H9 (cell line): Measurements from ENCODE around the gene SLC16A6. TPM values are rescaled to one million over a fixed set of nuclear protein-coding genes. Genes with fewer than 3 reads are reported as not detected.

Experiments used
- DNase-seq: peaks from one replicate; pipeline ENCODE4 v3.0.0-alpha.2; 2017
- H2AFZ ChIP-seq: one replicate; pipeline ENCODE4 v1.6.1; 2013; ENCODE audit warnings: mild to moderate bottlenecking, low read length, control low read depth, moderate library complexity
- H2AK5ac ChIP-seq: 2 replicates; pipeline ENCODE4 v1.6.1; 2013; ENCODE audit warnings: low read length, control low read depth, mixed read lengths; ENCODE audit not compliant: insufficient read length
- H2BK120ac ChIP-seq: one replicate; pipeline ENCODE4 v1.6.1; 2013; ENCODE audit warnings: low read depth, mild to moderate bottlenecking, low read length, control low read depth, inconsistent platforms; ENCODE audit not compliant: poor library complexity, severe bottlenecking
- H2BK12ac ChIP-seq: 2 replicates; pipeline ENCODE4 v1.6.1; 2013; ENCODE audit warnings: low read length, control low read depth, mixed read lengths, low read depth; ENCODE audit not compliant: insufficient read length
- H2BK15ac ChIP-seq: 2 replicates; pipeline ENCODE4 v1.6.1; 2013; ENCODE audit warnings: low read depth, low read length, control low read depth
- H2BK20ac ChIP-seq: one replicate; pipeline ENCODE4 v1.6.1; 2013; ENCODE audit warnings: low read depth, mild to moderate bottlenecking, low read length, control low read depth, inconsistent platforms; ENCODE audit not compliant: poor library complexity, severe bottlenecking
- H2BK5ac ChIP-seq: 2 replicates; pipeline ENCODE4 v1.6.1; 2013; ENCODE audit warnings: low read length, control low read depth, mixed read lengths; ENCODE audit not compliant: insufficient read length
- H3K14ac ChIP-seq: 2 replicates; pipeline ENCODE4 v1.6.1; 2013; ENCODE audit warnings: low read length, control low read depth; ENCODE audit not compliant: insufficient read depth
- H3K18ac ChIP-seq: 2 replicates; pipeline ENCODE4 v1.6.1; 2013; ENCODE audit warnings: low read depth, mild to moderate bottlenecking, mixed read lengths, low read length, control low read depth; ENCODE audit not compliant: insufficient read length
- H3K23ac ChIP-seq: 2 replicates; pipeline ENCODE4 v1.6.1; 2013; ENCODE audit warnings: low read length, control low read depth, mixed read lengths, low read depth; ENCODE audit not compliant: insufficient read length
- H3K23me2 ChIP-seq: 2 replicates; pipeline ENCODE4 v1.6.1; 2013; ENCODE audit warnings: low read depth, mild to moderate bottlenecking, mixed read lengths, low read length, control low read depth; ENCODE audit not compliant: insufficient read length, poor library complexity, severe bottlenecking
- H3K27ac ChIP-seq: 2 replicates; pipeline ENCODE4 v1.5.1; 2013; ENCODE audit warnings: low read length, control low read depth, mixed read lengths, low read depth; ENCODE audit not compliant: insufficient read length
- H3K27me3 ChIP-seq: 2 replicates; pipeline ENCODE4 v1.6.1; 2013; ENCODE audit warnings: low read length, control low read depth, inconsistent platforms; ENCODE audit not compliant: insufficient read depth
- H3K4ac ChIP-seq: 2 replicates; pipeline ENCODE4 v1.6.1; 2013; ENCODE audit warnings: low read depth, mild to moderate bottlenecking, control low read depth, inconsistent platforms, low read length, moderate library complexity
- H3K4me1 ChIP-seq: 2 replicates; pipeline ENCODE4 v1.6.1; 2013; ENCODE audit warnings: low read length, control low read depth, inconsistent platforms; ENCODE audit not compliant: insufficient read depth
- H3K4me2 ChIP-seq: 2 replicates; pipeline ENCODE4 v1.6.1; 2013; ENCODE audit warnings: low read length, control low read depth, mixed read lengths; ENCODE audit not compliant: insufficient read length, insufficient read depth
- H3K56ac ChIP-seq: 2 replicates; pipeline ENCODE4 v1.6.1; 2013; ENCODE audit warnings: low read depth, mild to moderate bottlenecking, mixed read lengths, low read length, control low read depth; ENCODE audit not compliant: insufficient read length
- H3K79me1 ChIP-seq: 2 replicates; pipeline ENCODE4 v1.6.1; 2013; ENCODE audit warnings: low read depth, mild to moderate bottlenecking, moderate library complexity, low read length, control low read depth, inconsistent platforms; ENCODE audit not compliant: insufficient read depth, poor library complexity, severe bottlenecking
- H3K79me2 ChIP-seq: 2 replicates; pipeline ENCODE4 v1.6.1; 2013; ENCODE audit warnings: low read length, control low read depth, inconsistent platforms; ENCODE audit not compliant: insufficient read depth
- H3K9ac ChIP-seq: 2 replicates; pipeline ENCODE4 v1.6.1; 2013; ENCODE audit warnings: low read length, control low read depth, mixed read lengths; ENCODE audit not compliant: insufficient read length; ENCODE audit errors: extremely low read depth
- H3K9me3 ChIP-seq: one replicate; pipeline ENCODE4 v1.6.1; 2013; ENCODE audit warnings: low read depth, low read length, inconsistent platforms; ENCODE audit not compliant: control insufficient read depth
- H3T11ph ChIP-seq: one replicate; pipeline ENCODE4 v1.6.1; 2013; ENCODE audit warnings: mild to moderate bottlenecking, low read length, control low read depth, inconsistent platforms
- H4K20me1 ChIP-seq: one replicate; pipeline ENCODE4 v1.6.1; 2013; ENCODE audit not compliant: control insufficient read depth, insufficient read length, insufficient read depth
- H4K5ac ChIP-seq: 2 replicates; pipeline ENCODE4 v1.6.1; 2013; ENCODE audit warnings: low read depth, mild to moderate bottlenecking, mixed read lengths, low read length, control low read depth; ENCODE audit not compliant: insufficient read length
- H4K8ac ChIP-seq: replicated peaks from 2 replicates; pipeline ENCODE4 v1.6.1; 2013; ENCODE audit warnings: low read length, control low read depth, mixed read lengths, low read depth; ENCODE audit not compliant: insufficient read length
- H4K91ac ChIP-seq: 2 replicates; pipeline ENCODE4 v1.6.1; 2013; ENCODE audit warnings: low read depth, mild to moderate bottlenecking, moderate library complexity, mixed read lengths, low read length, control low read depth; ENCODE audit not compliant: insufficient read length
- H3K27ac Mint-ChIP-seq, 3 experiments: 2 replicates in 2 of 3; 3 replicates in 1 of 3; pipeline ENCODE4 v1.8.0; 2020 to 2021; ENCODE audit warnings: mixed read lengths in 3 of 3, mild to moderate bottlenecking in 1 of 3, moderate library complexity in 1 of 3
- H3K27me3 Mint-ChIP-seq: 2 replicates; pipeline ENCODE4 v1.8.0; 2021; ENCODE audit warnings: low read depth, mild to moderate bottlenecking, moderate library complexity, mixed read lengths
- H3K36me3 Mint-ChIP-seq, 3 experiments: 2 replicates in 2 of 3; 3 replicates in 1 of 3; pipeline ENCODE4 v1.8.0; 2020 to 2021; ENCODE audit warnings: low read depth in 3 of 3, mixed read lengths in 3 of 3; ENCODE audit not compliant: insufficient read depth in 1 of 3
- H3K4me1 Mint-ChIP-seq, 2 experiments: 2 replicates each; pipeline ENCODE4 v1.8.0; 2020; ENCODE audit warnings: mixed read lengths in 2 of 2
- H3K4me3 Mint-ChIP-seq, 2 experiments: 2 replicates in 1 of 2; 3 replicates in 1 of 2; pipeline ENCODE4 v1.8.0; 2020 to 2021; ENCODE audit warnings: mild to moderate bottlenecking in 2 of 2, mixed read lengths in 2 of 2, moderate library complexity in 1 of 2
- H3K9me3 Mint-ChIP-seq, 2 experiments: 2 replicates in 1 of 2; 3 replicates in 1 of 2; pipeline ENCODE4 v1.8.0; 2020; ENCODE audit warnings: mild to moderate bottlenecking in 2 of 2, mixed read lengths in 2 of 2, moderate library complexity in 1 of 2
- CTCF ChIP-seq: fragments of 200-600 bp; sonication (generic); conservative IDR thresholded peaks from 3 replicates; pipeline ENCODE4 v1.8.0; 2021; ENCODE audit warnings: antibody characterized with exemption, mild to moderate bottlenecking
- WGBS: extraction: QIAGEN DNeasy Blood & Tissue Kit; methylation state at CpG from one replicate; pipeline ENCODE4 v1.1.7; 2013; ENCODE audit warnings: missing lambda C conversion rate, low lambda C conversion rate, mixed read lengths; ENCODE audit not compliant: insufficient read length; ENCODE audit errors: extremely low coverage; 5-methylcytosine and 5-hydroxymethylcytosine counted together
- total RNA-seq: library from RNA; stranded (reverse); gene quantifications from 2 replicates; pipeline ENCODE4 v1.2.1, GENCODE V29; 2021

SLC16A6 gene
- total RNA-seq, 1 experiment from 2014 or later = 0.33 TPM

DNA sequence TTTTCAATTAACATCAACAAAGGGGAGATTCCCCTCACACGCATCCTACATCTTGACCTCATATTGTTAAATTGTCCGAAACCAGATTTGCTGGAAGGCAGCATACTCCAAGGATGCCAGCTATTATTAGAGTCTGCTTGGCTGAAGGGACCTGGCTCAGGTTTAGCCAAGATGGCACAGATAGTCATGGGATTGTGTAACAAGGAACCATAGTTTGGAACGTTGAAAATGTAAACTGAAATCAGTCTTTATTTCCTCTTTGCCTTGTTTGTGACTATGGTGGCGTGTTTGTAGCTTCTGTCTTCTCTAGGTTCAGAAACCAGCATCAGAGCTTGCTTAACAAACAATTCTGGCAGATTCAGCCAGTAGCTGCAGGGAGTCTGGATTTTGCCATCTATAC, 6.3 kb upstream of the SLC16A6 start:
- peaks cover 0 to 8% (median 0%) of the 10 kb centered on the region in 3 experiments; a peak in 2 of 7 replicates for H3K36me3 Mint-ChIP-seq
- H3K4me3 Mint-ChIP-seq = no peak overlapping the region
- H3K4ac ChIP-seq = no peak overlapping the region
- H4K8ac ChIP-seq = no peak overlapping the region
- peaks cover 5% of the 10 kb centered on the region; the same call in 1 of the 2 replicates for H3K27me3 ChIP-seq
- no peak overlapping the region for H3K14ac ChIP-seq
- no peak overlapping the region for H2BK15ac ChIP-seq
- no peak overlapping the region for H2AFZ ChIP-seq
- H3K18ac ChIP-seq = no peak overlapping the region
- peaks cover 51 to 56% of the 10 kb centered on the region in 2 experiments for H3K4me1 Mint-ChIP-seq
- H3K27ac Mint-ChIP-seq = no peak overlapping the region
- H3K27me3 Mint-ChIP-seq = peaks cover 35% of the 10 kb centered on the region
- no peaks in the 10 kb centered on the region for H4K20me1 ChIP-seq
- no peak for DNase-seq
- H3K56ac ChIP-seq = no peak overlapping the region
- H3K27ac ChIP-seq = no peak overlapping the region
- H4K91ac ChIP-seq = no peak overlapping the region
- no peaks in the 10 kb centered on the region for H3K79me2 ChIP-seq
- H3K23me2 ChIP-seq = peaks cover 5% of the 10 kb centered on the region
- H2AK5ac ChIP-seq = no peak overlapping the region
- H3K9me3 Mint-ChIP-seq = no peaks in the 10 kb centered on the region; a peak in 2 of 5 replicates
- H3T11ph ChIP-seq = no peak overlapping the region
- no peak overlapping the region for H3K4me2 ChIP-seq
- no peak overlapping the region for H2BK12ac ChIP-seq
- no peak overlapping the region for H4K5ac ChIP-seq
- no peak overlapping the region for H2BK120ac ChIP-seq
- no peaks in the 10 kb centered on the region for H3K9me3 ChIP-seq
- TF ChIP-seq CTCF = no peak
- no peak overlapping the region for H3K9ac ChIP-seq
- H3K79me1 ChIP-seq = no peaks in the 10 kb centered on the region
- H2BK20ac ChIP-seq = no peak overlapping the region
- H3K23ac ChIP-seq = no peak overlapping the region
- WGBS = no CpG with 5 or more reads among the region's 4 CpGs
- no peaks in the 10 kb centered on the region; the same call in 1 of the 2 replicates for H3K4me1 ChIP-seq
- no peak overlapping the region for H2BK5ac ChIP-seq
